Endodermal cell (in vitro differentiated cells): Measurements from ENCODE around the gene IZUMO1R. TPM values are rescaled to one million over a fixed set of nuclear protein-coding genes. Genes with fewer than 3 reads are reported as not detected.
"Not testable (repeated sequence)": the region's sequence is repeated elsewhere in the genome, so short reads cannot be mapped to it uniquely, and the experiment has no call there.

ENCODE experiments used
- DNase-seq: peaks from one replicate; pipeline ENCODE4 v3.0.0-alpha.2; 2017
- H3K27ac ChIP-seq: 2 replicates; pipeline ENCODE4 v1.5.1; 2013; ENCODE audit warnings: mild to moderate bottlenecking, low read depth, low read length, moderate library complexity
- H3K27me3 ChIP-seq: 2 replicates; pipeline ENCODE4 v1.6.1; 2013; ENCODE audit warnings: mild to moderate bottlenecking, low read length, moderate library complexity; ENCODE audit not compliant: insufficient read depth, control insufficient read depth, poor library complexity, severe bottlenecking
- H3K36me3 ChIP-seq: 2 replicates; pipeline ENCODE4 v1.7.0; 2013; ENCODE audit warnings: mild to moderate bottlenecking, low read length, moderate library complexity; ENCODE audit not compliant: control insufficient read depth, insufficient read depth
- H3K4me1 ChIP-seq: one replicate; pipeline ENCODE4 v1.7.0; 2013; ENCODE audit warnings: low read length; ENCODE audit not compliant: control insufficient read depth, insufficient read depth
- H3K4me3 ChIP-seq: 2 replicates; pipeline ENCODE4 v1.5.1; 2013; ENCODE audit warnings: mild to moderate bottlenecking, low read length, moderate library complexity
- H3K9ac ChIP-seq: 2 replicates; pipeline ENCODE4 v1.6.1; 2013; ENCODE audit warnings: mild to moderate bottlenecking, low read length, moderate library complexity; ENCODE audit not compliant: poor library complexity, severe bottlenecking; ENCODE audit errors: extremely low read depth
- H3K9me3 ChIP-seq: 2 replicates; pipeline ENCODE4 v1.6.1; 2013; ENCODE audit warnings: mild to moderate bottlenecking, low read length, moderate library complexity; ENCODE audit not compliant: control insufficient read depth
- H3K27ac Mint-ChIP-seq: 2 replicates; pipeline ENCODE4 v1.8.0; 2020; ENCODE audit warnings: mixed read lengths
- H3K27me3 Mint-ChIP-seq: 2 replicates; pipeline ENCODE4 v1.8.0; 2021; ENCODE audit warnings: mild to moderate bottlenecking, mixed read lengths; ENCODE audit not compliant: insufficient read depth
- H3K36me3 Mint-ChIP-seq: 2 replicates; pipeline ENCODE4 v1.8.0; 2020; ENCODE audit warnings: low read depth, mixed read lengths
- H3K4me1 Mint-ChIP-seq: 2 replicates; pipeline ENCODE4 v1.8.0; 2020; ENCODE audit warnings: mixed read lengths
- H3K4me3 Mint-ChIP-seq: 2 replicates; pipeline ENCODE4 v1.8.0; 2020; ENCODE audit warnings: mild to moderate bottlenecking, moderate library complexity, mixed read lengths
- H3K9me3 Mint-ChIP-seq: 2 replicates; pipeline ENCODE4 v1.8.0; 2020; ENCODE audit warnings: mild to moderate bottlenecking, mixed read lengths
- CTCF ChIP-seq: fragments of 200-600 bp; sonication (generic); conservative IDR thresholded peaks from 2 replicates; pipeline ENCODE4 v1.5.0; 2021; ENCODE audit warnings: antibody characterized with exemption, mild to moderate bottlenecking
- WGBS, 2 experiments: methylation state at CpG; one replicate each; pipeline versions ENCODE4 v1.1.5 to v1.1.7; 2013; ENCODE audit warnings: missing lambda C conversion rate in 2 of 2, mixed read lengths in 1 of 2; ENCODE audit not compliant: insufficient coverage in 1 of 2, insufficient read length in 1 of 2; 5-methylcytosine and 5-hydroxymethylcytosine counted together
- total RNA-seq, 2 donors: library from RNA; stranded (reverse); fragmentation: NEBNext Ultra II Directional in 1 of 2; extraction: Animal tissue kit (Norgen Biotek cat#: 25700) in 1 of 2; gene quantifications; 2 replicates in 1 of 2; 3 replicates in 1 of 2; pipeline ENCODE4 v1.2.1, GENCODE V29; 2021

IZUMO1R gene
- total RNA-seq, 2 donors from 2014 or later, result not detected

GRCh38 chr11:94343495-94343894 is 39.1 kb downstream of the IZUMO1R start:
- Histone ChIP-seq H3K4me1 (no peaks in the 10 kb centered on the region), H3K36me3 (no peaks in the 10 kb centered on the region), H3K9ac (no peak overlapping the region), H3K27ac (no peak overlapping the region), H3K4me3 (no peak overlapping the region), H3K27me3 (no peaks in the 10 kb centered on the region), H3K9me3 (peaks cover 21% of the 10 kb centered on the region)
- peaks cover 21% of the 10 kb centered on the region for H3K36me3 Mint-ChIP-seq
- DNase-seq, result no peak
- no peak for TF ChIP-seq CTCF
- H3K4me1 Mint-ChIP-seq, result no peaks in the 10 kb centered on the region
- H3K27ac Mint-ChIP-seq, result no peak overlapping the region
- H3K4me3 Mint-ChIP-seq, result no peak overlapping the region
- 100% methylated on average over 1 of the region's 1 CpG; no CpG with 5 or more reads in 1 of the 2 experiments for WGBS, 2 experiments
- H3K9me3 Mint-ChIP-seq, result peaks cover 49% of the 10 kb centered on the region
- H3K27me3 Mint-ChIP-seq, result peaks cover 1% of the 10 kb centered on the region

DNA sequence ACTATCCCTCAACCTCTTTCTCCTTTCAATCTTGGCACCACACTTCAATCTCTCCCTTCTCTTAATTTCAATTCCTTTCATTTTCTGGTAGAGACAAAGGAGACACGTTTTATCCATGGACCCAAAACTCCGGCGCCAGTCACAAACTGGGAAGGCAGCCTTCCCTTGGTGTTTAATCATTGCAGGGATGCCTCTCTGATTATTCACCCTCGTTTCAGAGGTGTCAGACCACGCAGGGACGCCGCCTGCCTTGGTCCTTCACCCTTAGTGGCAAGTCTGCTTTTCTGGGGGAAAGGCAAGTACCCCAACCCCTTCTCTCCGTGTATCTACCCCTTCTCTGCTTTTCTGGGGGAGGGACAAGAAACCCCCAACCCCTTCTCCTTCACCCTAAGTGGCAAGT is 41.9 kb downstream of the IZUMO1R start:
- H3K27me3 Mint-ChIP-seq, H3K27ac Mint-ChIP-seq, H3K9ac ChIP-seq, DNase-seq, H3K27ac ChIP-seq, H3K27me3 ChIP-seq, H3K4me3 ChIP-seq, H3K4me3 Mint-ChIP-seq, H3K36me3 ChIP-seq, H3K4me1 ChIP-seq: not testable (repeated sequence)
- peaks cover 21% of the 10 kb centered on the region for H3K9me3 ChIP-seq
- WGBS, 2 experiments, result 93 to 96% methylated on average over 4 to 8 of the region's 8 CpGs
- H3K36me3 Mint-ChIP-seq, result peaks cover 21% of the 10 kb centered on the region
- H3K4me1 Mint-ChIP-seq, result peaks cover 16% of the 10 kb centered on the region
- peaks cover 47% of the 10 kb centered on the region for H3K9me3 Mint-ChIP-seq

DNA sequence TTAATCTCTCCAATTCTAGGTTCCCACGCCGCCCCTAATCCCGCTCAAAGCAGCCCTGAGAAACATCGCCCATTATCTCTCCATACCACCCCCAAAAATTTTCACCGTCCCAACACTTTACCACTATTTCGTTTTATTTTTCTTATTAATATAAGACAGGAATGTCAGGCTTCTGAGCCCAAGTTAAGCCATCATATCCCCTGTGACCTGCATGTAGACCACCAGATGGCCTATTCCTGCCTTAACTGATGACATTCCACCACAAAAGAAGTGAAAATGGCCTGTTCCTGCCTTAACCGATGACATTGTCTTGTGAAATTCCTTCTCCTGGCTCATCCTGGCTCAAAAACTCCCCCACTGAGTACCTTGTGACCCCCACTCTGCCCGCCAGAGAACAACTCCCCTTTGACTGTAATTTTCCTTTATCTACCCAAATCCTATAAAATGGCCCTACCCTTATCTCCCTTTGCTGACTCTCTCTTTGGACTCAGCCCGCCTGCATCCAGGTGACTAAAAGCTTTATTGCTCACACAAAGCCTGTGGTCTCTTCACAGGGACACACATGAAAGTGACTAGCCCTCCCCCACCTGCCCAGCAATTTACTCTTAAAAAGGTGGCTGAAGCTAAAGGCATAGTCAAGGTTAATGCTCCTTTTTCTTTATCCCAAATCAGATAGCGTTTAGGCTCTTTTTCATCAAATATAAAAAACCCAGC is 46.6 kb downstream of the IZUMO1R start:
- not testable (repeated sequence) for H3K27me3 ChIP-seq, H3K9ac ChIP-seq, H3K27ac ChIP-seq, H3K36me3 ChIP-seq, H3K4me1 ChIP-seq, H3K4me3 Mint-ChIP-seq, H3K27me3 Mint-ChIP-seq, H3K4me3 ChIP-seq
- WGBS, 2 experiments, result 40 to 52% methylated on average over 1 to 5 of the region's 10 CpGs
- H3K9me3 ChIP-seq, result peaks cover 11% of the 10 kb centered on the region
- H3K36me3 Mint-ChIP-seq, result peaks cover 16% of the 10 kb centered on the region
- peak overlapping the region; percentile 81 for H3K27ac Mint-ChIP-seq
- peak; percentile 77 for DNase-seq
- peaks cover 30% of the 10 kb centered on the region for H3K9me3 Mint-ChIP-seq
- peaks cover 55% of the 10 kb centered on the region for H3K4me1 Mint-ChIP-seq

Other genes with a start within 250 kb of the IZUMO1R start
- 10 to 100 TPM; 19.4 to 21.0 TPM for gene PANX1, start 175.7 kb upstream of the IZUMO1R start, total RNA-seq
- under 1 TPM; 0.13 to 0.26 TPM for gene GPR83, start 96.8 kb downstream of the IZUMO1R start, total RNA-seq
- 10 to 100 TPM; 38.1 to 43.5 TPM for gene MRE11, start 189.3 kb downstream of the IZUMO1R start, total RNA-seq
- 10 to 100 TPM; 11.2 to 14.4 TPM for gene ANKRD49, start 189.4 kb downstream of the IZUMO1R start, total RNA-seq
- not detected for gene C11orf97, start 207.9 kb downstream of the IZUMO1R start, total RNA-seq
- gene FUT4, start 239.3 kb downstream of the IZUMO1R start, total RNA-seq, result 1 to 10 TPM; 2.8 to 5.4 TPM